ENCODE results near the gene C5orf63. TPM values are rescaled to one million over a fixed set of nuclear protein-coding genes. Genes with fewer than 3 reads are reported as not detected.

The C5orf63 gene
- total and polyA plus RNA-seq, 2 donors (not counting 1 experiment from before 2014, with no cell fraction given) = 10.3 to 20.0 TPM

Other genes with a start within 250 kb of the C5orf63 start
- 35.0 and 42.2 TPM in 2 replicates for gene MARCHF3, start 42.9 kb downstream of the C5orf63 start, total RNA-seq
- gene MARCHF3, start 42.9 kb downstream of the C5orf63 start, polyA plus RNA-seq = 31.6 and 34.9 TPM in 2 replicates
- not detected in 2 replicates for gene MEGF10, start 217.3 kb upstream of the C5orf63 start, total RNA-seq
- gene MEGF10, start 217.3 kb upstream of the C5orf63 start, polyA plus RNA-seq = not detected in 2 replicates